GM19025 (cell line): Measurements from ENCODE around the gene EZH2.

Experiments
- ATAC-seq: cut with Tn5 transposase; IDR thresholded peaks from one replicate; pipeline ENCODE4 v1.9.1; 2021; ENCODE audit warnings: mild to moderate bottlenecking, low read depth, moderate library complexity; ENCODE audit not compliant: unreplicated experiment

The EZH2 gene

GRCh38 chr7:148782757-148783456, 101.2 kb downstream of the EZH2 start:
- no peak for ATAC-seq

- no peak for ATAC-seq
Measured at GRCh38 chr7:148774471-148774870, 109.6 kb downstream of the EZH2 start.

GRCh38 chr7:148773334-148773733, 110.8 kb downstream of the EZH2 start:
- peak; percentile 69 for ATAC-seq

GRCh38 chr7:148772297-148773089, 111.6 kb downstream of the EZH2 start:
- ATAC-seq = no peak

GRCh38 chr7:148770004-148770403, 114.1 kb downstream of the EZH2 start:
- ATAC-seq = no peak

GRCh38 chr7:148763622-148764021, 120.5 kb downstream of the EZH2 start:
- ATAC-seq = no peak

- no peak for ATAC-seq
Measured at GRCh38 chr7:148761499-148762278, 122.4 kb downstream of the EZH2 start.
